ENCODE results near the gene CATSPERZ.

DNA sequence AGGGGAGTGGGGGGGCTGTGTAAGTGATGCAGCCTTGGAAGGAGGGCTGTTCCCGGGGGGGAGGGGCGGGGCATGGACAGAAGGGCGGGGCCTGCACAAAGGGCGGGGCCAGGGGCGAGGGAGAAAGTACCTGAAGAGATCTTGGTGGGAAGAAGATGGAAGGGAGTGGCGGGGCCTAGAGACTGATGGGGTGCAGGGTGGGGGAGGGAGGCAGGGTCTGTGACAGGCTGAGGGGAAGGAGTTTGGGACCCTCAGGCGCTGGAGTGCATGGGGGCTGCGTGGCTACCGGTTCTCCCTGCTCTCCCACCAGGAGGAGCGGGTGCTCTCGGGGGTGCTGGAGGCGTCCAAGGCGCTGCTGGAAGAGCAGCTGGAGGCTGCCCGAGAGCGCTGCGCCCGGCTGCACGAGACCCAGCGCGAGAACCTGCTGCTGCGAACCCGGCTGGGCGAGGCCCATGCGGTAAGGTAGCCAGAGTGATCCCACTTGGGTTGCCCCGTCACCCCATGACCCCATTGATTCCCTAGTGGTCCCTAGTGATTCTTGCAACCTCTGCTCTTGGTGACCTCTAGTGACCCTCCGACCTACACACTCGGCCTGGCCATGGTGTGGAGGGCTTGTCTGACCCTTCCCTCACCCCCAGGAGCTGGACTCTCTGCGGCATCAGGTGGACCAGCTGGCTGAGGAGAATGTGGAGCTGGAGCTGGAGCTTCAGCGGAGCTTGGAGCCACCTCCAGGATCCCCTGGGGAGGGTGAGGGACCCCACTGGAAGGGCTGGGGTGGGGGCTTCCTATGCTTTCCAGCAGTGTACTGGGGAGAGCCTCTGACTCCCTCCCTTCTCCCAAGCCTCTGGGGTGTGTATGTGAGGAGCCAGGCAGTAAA, 42.9 kb downstream of the CATSPERZ start:
- TF ChIP-seq POLR2AphosphoS5 (IDR thresholded peaks at IDR 0.05; ENCODE audit: low read depth, low read length) (no peak), POLR2A (IDR thresholded peaks at IDR 0.05; ENCODE audit: low read depth, low read length) (no peak), TAF1 (IDR thresholded peaks at IDR 0.05; ENCODE audit: borderline replicate concordance, low read depth, low read length) (no peak)
